22Rv1 (cell line): ENCODE measurements around the gene PRPF40A.

ENCODE experiments used
- CTCF ChIP-seq: fragments of 450-650 bp; IDR thresholded peaks from 2 replicates; pipeline ENCODE4 v1.5.1; 2017; ENCODE audit warnings: mild to moderate bottlenecking
- ZFX ChIP-seq: fragments of 450-650 bp; IDR thresholded peaks from 2 replicates; pipeline ENCODE4 v1.6.1; 2017; ENCODE audit warnings: antibody characterized with exemption, borderline replicate concordance

- TF ChIP-seq CTCF (no peak), ZFX (no peak)
These were observed 69.7 kb downstream of the PRPF40A start for GRCh38 chr2:152647552-152647951.
